ENCODE results near the gene RFX6. TPM values are rescaled to one million over a fixed set of nuclear protein-coding genes. Genes with fewer than 3 reads are reported as not detected.

Gene RFX6
- total and polyA plus RNA-seq, 10 of the 15 experiments (the other 5 are each of a cell fraction or from before 2014, with no cell fraction given) = not detected

DNA sequence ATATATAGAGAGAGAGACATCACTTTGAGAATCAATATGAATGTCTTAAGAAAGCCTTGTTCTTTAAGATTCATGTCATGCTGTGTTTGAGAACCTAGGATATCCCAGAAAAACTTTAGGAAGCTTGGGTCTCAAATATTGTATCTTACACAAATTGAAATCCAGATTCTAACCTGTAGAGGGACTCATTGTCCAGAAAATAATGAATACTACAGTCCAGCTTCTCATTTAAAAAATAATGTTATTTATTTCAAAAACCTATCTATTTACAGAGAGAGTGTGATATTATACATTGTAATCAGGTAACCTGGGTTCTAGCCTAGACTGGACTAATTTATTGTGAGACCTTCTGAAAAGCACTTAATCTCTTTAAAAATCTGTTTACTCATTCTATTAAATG lies 4.2 kb downstream of the RFX6 start:
- intact Hi-C loops (cut with micrococcal nuclease; ENCODE audit: unreplicated experiment) (loop anchor here (5.0 kb wide), 1 partner anchor 86 kb away; no protein-coding TSS in a partner anchor), in situ Hi-C loops (cut with MboI) (no loop called here)
- CTCF ChIA-PET = interaction anchor here (2.2 kb wide), 1 partner anchor 88 kb away, joined by 15 read pairs; no protein-coding TSS in a partner anchor
- peaks cover under 1 to 5% of the 10 kb centered on the region in 2 experiments for H3K27me3 ChIP-seq (replicated peaks in 1 of 2; ENCODE audit: control insufficient read depth in 2 of 2, insufficient read depth in 2 of 2, low read length in 1 of 2)
- FAIRE-seq (no peak), ATAC-seq (no peak), DNase-seq (ENCODE audit: low read depth, low spot score) (no peak)
- RAD21 ChIA-PET (ENCODE audit: unreplicated experiment) = interaction anchor here (2.4 kb wide), 1 partner anchor 88 kb away, joined by 18 read pairs; no protein-coding TSS in a partner anchor
- no peaks in the 10 kb centered on the region for H3K9me3 ChIP-seq (replicated peaks; ENCODE audit: control insufficient read depth, insufficient read depth, low read length)
- TF ChIP-seq, protein P1, sequence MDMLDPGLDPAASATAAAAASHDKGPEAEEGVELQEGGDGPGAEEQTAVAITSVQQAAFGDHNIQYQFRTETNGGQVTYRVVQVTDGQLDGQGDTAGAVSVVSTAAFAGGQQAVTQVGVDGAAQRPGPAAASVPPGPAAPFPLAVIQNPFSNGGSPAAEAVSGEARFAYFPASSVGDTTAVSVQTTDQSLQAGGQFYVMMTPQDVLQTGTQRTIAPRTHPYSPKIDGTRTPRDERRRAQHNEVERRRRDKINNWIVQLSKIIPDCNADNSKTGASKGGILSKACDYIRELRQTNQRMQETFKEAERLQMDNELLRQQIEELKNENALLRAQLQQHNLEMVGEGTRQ (IDR thresholded peaks at IDR 0.05; ENCODE audit: borderline replicate concordance, low read depth, low read length) = no peak
- no peak for TF ChIP-seq YBX1 (IDR thresholded peaks at IDR 0.05)
- TF ChIP-seq, protein P2, sequence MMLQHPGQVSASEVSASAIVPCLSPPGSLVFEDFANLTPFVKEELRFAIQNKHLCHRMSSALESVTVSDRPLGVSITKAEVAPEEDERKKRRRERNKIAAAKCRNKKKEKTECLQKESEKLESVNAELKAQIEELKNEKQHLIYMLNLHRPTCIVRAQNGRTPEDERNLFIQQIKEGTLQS (IDR thresholded peaks at IDR 0.05; ENCODE audit: borderline replicate concordance, extremely low read depth, low read depth, low read length) = no peak
- TF ChIP-seq MEF2A (IDR thresholded peaks at IDR 0.05; ENCODE audit: insufficient read depth, low read depth, low read length) = no peak
- no peak for TF ChIP-seq CHD4 (IDR thresholded peaks at IDR 0.05)
- no peak for TF ChIP-seq IKZF1 (conservative IDR thresholded peaks at IDR 0.05)
- H2AFZ ChIP-seq (ENCODE audit: control insufficient read depth, low read depth, low read length) = no peak overlapping the region
- H3K79me2 ChIP-seq (ENCODE audit: control insufficient read depth, insufficient read depth, low read length) = no peaks in the 10 kb centered on the region
- no peak overlapping the region for H3K27ac ChIP-seq (ENCODE audit: control insufficient read depth, insufficient read depth)
- SMC1A ChIA-PET (ENCODE audit: uncharacterized antibody, unreplicated experiment) = interaction anchor here (0.6 to 1.4 kb wide), 2 partner anchors 28 to 88 kb away, joined by 3 to 14 read pairs; no protein-coding TSS in a partner anchor
- H3K36me3 ChIP-seq (ENCODE audit: control insufficient read depth in 2 of 2, insufficient read depth in 2 of 2, low read length in 1 of 2) = no peaks in the 10 kb centered on the region
- POLR2A ChIA-PET = no interaction called here
- H3K4me1 ChIP-seq (ENCODE audit: control insufficient read depth, insufficient read depth, low read length) = no peaks in the 10 kb centered on the region
- no TSS peak for BruUV-seq (replicated peaks)
- no peak overlapping the region for H3K9ac ChIP-seq (ENCODE audit: control insufficient read depth, insufficient read depth, low read length)
- no peaks in the 10 kb centered on the region for H4K20me1 ChIP-seq (ENCODE audit: control insufficient read depth, insufficient read depth)
- no peak overlapping the region for H3K4me2 ChIP-seq (ENCODE audit: control insufficient read depth, insufficient read depth)
- H3K4me3 ChIP-seq = no peak overlapping the region

Measured in GM12878 (cell line).